ENCODE data around the gene CRYAB. TPM values are rescaled to one million over a fixed set of nuclear protein-coding genes. Genes with fewer than 3 reads are reported as not detected.
"Not testable (repeated sequence)": the region's sequence is repeated elsewhere in the genome, so short reads cannot be mapped to it uniquely, and the experiment has no call there.

The CRYAB gene
- total RNA-seq, 1 experiment from 2014 or later, result not detected

DNA sequence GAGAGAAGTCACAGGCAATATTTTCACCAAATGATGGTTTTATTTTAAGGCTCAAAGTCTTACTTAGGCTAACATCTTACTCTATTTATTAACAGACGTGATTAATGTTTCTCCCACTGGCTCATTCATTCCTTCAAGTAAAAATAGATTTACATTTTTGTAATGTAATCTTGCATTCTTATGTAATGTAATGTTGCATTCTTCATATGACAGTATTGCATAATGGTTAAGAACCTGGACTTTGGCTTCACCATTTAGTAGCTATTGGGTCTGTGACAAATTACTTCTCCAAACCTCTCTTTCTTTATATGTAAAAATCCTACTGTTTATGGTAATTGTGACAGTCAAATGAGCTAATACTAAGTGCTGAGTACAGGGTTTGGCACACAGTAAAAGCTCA is 22.3 kb upstream of the CRYAB start:
- no peak overlapping the region for H2AFZ ChIP-seq (ENCODE audit: low read length)
- H3K4me3 ChIP-seq (ENCODE audit: low read length), result no peak overlapping the region
- no peak overlapping the region for H3K9ac ChIP-seq (ENCODE audit: low read length)
- H3K27me3 ChIP-seq (ENCODE audit: low read length), result no peaks in the 10 kb centered on the region
- intact Hi-C loops (cut with micrococcal nuclease), result loop anchor here (5.0 kb wide), 1 partner anchor 88 kb away; no protein-coding TSS in a partner anchor
- ChIA-PET CTCF (no interaction called here), POLR2A (ENCODE audit: unreplicated experiment) (no interaction called here)
- DNase-seq (no peak), ATAC-seq (no peak)
- H3K79me2 ChIP-seq (ENCODE audit: low read length), result 0 out of 2 replicates have a peak, but pooled peaks cover 4% of the 10 kb centered on the region
- H4K20me1 ChIP-seq (ENCODE audit: low read length), result no peaks in the 10 kb centered on the region
- no peak overlapping the region for H3K4me2 ChIP-seq (ENCODE audit: low read length)
- H3K9me2 ChIP-seq (replicated peaks; ENCODE audit: low read length), result no peaks in the 10 kb centered on the region
- no peak overlapping the region for H3K27ac ChIP-seq (ENCODE audit: low read length)
- no peaks in the 10 kb centered on the region for H3K36me3 ChIP-seq (ENCODE audit: low read depth, low read length)
- H3K9me3 ChIP-seq (ENCODE audit: low read length), result no peaks in the 10 kb centered on the region
- no TSS peak for BruUV-seq (replicated peaks)
- TF ChIP-seq, protein P1, sequence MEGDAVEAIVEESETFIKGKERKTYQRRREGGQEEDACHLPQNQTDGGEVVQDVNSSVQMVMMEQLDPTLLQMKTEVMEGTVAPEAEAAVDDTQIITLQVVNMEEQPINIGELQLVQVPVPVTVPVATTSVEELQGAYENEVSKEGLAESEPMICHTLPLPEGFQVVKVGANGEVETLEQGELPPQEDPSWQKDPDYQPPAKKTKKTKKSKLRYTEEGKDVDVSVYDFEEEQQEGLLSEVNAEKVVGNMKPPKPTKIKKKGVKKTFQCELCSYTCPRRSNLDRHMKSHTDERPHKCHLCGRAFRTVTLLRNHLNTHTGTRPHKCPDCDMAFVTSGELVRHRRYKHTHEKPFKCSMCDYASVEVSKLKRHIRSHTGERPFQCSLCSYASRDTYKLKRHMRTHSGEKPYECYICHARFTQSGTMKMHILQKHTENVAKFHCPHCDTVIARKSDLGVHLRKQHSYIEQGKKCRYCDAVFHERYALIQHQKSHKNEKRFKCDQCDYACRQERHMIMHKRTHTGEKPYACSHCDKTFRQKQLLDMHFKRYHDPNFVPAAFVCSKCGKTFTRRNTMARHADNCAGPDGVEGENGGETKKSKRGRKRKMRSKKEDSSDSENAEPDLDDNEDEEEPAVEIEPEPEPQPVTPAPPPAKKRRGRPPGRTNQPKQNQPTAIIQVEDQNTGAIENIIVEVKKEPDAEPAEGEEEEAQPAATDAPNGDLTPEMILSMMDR (conservative IDR thresholded peaks at IDR 0.05; ENCODE audit: low read depth, low read length), result no peak
- TF ChIP-seq EZH2 (IDR thresholded peaks at IDR 0.05; ENCODE audit: low read length, unreplicated experiment), result no peak
- no peak for TF ChIP-seq EZH2phosphoT487 (IDR thresholded peaks at IDR 0.05; ENCODE audit: borderline replicate concordance, low read length)
- no peaks in the 10 kb centered on the region for H3F3A ChIP-seq (ENCODE audit: low read length, unreplicated experiment)
- H3K4me1 ChIP-seq (ENCODE audit: insufficient read depth, low read length), result peaks cover 23% of the 10 kb centered on the region

DNA sequence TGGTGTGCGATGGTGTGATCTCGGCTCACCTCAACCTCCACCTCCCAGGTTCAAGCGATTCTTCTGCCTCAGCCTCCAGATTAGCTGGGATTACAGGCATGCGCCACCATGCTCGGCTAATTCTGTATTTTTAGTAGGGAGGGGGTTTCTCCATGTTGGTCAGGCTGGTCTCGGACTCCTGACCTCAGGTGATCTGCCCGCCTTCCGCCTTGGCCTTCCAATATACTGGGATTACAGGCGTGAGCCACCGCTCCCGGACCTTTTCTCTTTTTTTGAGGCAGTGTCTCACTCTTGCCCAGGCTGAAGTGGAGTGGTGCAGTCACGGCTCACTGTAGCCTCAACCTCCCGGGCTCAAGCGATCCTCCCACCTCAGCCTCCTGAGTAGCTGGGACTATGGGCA is 21.6 kb upstream of the CRYAB start:
- POLR2A ChIA-PET (ENCODE audit: unreplicated experiment); H3K79me2 ChIP-seq (ENCODE audit: low read length); H3K27ac ChIP-seq (ENCODE audit: low read length); H3K4me2 ChIP-seq (ENCODE audit: low read length); H3K4me3 ChIP-seq (ENCODE audit: low read length); H3K36me3 ChIP-seq (ENCODE audit: low read depth, low read length); BruUV-seq (replicated peaks); H3F3A ChIP-seq (ENCODE audit: low read length, unreplicated experiment); DNase-seq; H3K9ac ChIP-seq (ENCODE audit: low read length); ATAC-seq; H3K9me2 ChIP-seq (replicated peaks; ENCODE audit: low read length); H2AFZ ChIP-seq (ENCODE audit: low read length); H3K27me3 ChIP-seq (ENCODE audit: low read length); H3K9me3 ChIP-seq (ENCODE audit: low read length); H4K20me1 ChIP-seq (ENCODE audit: low read length): not testable (repeated sequence)
- H3K4me1 ChIP-seq (ENCODE audit: insufficient read depth, low read length), result peaks cover 16% of the 10 kb centered on the region; the same call in 1 of the 2 replicates
- CTCF ChIA-PET, result interaction anchor here (0.5 kb wide), 1 partner anchor 48 kb away, joined by 4 read pairs; no protein-coding TSS in a partner anchor
- intact Hi-C loops (cut with micrococcal nuclease), result loop anchor here (5.0 kb wide), 1 partner anchor 89 kb away; no protein-coding TSS in a partner anchor

DNA sequence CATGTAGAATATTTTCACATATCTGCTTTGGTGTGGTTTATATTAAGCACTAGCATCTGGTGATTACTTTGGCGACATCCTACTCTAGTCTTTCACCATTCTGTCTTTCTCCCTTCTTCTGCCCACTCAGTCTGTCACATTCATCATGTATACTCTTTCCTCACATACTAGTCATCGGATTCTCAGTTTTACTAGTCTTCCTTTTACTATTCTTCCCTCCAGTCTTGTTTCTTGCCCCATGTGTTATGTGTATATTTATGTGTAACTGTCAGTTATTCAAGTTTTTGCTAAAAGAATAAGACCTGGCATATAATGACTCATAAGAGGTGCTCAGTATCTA is 21.0 kb upstream of the CRYAB start:
- TF ChIP-seq, protein P1 (conservative IDR thresholded peaks at IDR 0.05; ENCODE audit: low read depth, low read length), result no peak
- TF ChIP-seq EZH2phosphoT487 (IDR thresholded peaks at IDR 0.05; ENCODE audit: borderline replicate concordance, low read length), result no peak
- TF ChIP-seq EZH2 (IDR thresholded peaks at IDR 0.05; ENCODE audit: low read length, unreplicated experiment), result no peak
- H3K4me1 ChIP-seq (ENCODE audit: insufficient read depth, low read length), result peaks cover 11% of the 10 kb centered on the region; the same call in 1 of the 2 replicates
- H3K9ac ChIP-seq (ENCODE audit: low read length), result no peak overlapping the region
- H4K20me1 ChIP-seq (ENCODE audit: low read length), result no peaks in the 10 kb centered on the region
- no peak overlapping the region for H3K27ac ChIP-seq (ENCODE audit: low read length)
- DNase-seq (no peak), ATAC-seq (no peak)
- intact Hi-C loops (cut with micrococcal nuclease), result loop anchor here (5.0 kb wide), 1 partner anchor 90 kb away; no protein-coding TSS in a partner anchor
- no peaks in the 10 kb centered on the region for H3K9me2 ChIP-seq (replicated peaks; ENCODE audit: low read length)
- H3K27me3 ChIP-seq (ENCODE audit: low read length), result no peaks in the 10 kb centered on the region
- no peaks in the 10 kb centered on the region for H3K36me3 ChIP-seq (ENCODE audit: low read depth, low read length)
- CTCF ChIA-PET, result no interaction called here
- H3K79me2 ChIP-seq (ENCODE audit: low read length), result 0 out of 2 replicates have a peak, but pooled peaks cover 3% of the 10 kb centered on the region
- POLR2A ChIA-PET (ENCODE audit: unreplicated experiment), result interaction anchor here (0.6 kb wide), 1 partner anchor 97 kb away, joined by 5 read pairs; no protein-coding TSS in a partner anchor
- no TSS peak for BruUV-seq (replicated peaks)
- no peak overlapping the region for H3K4me2 ChIP-seq (ENCODE audit: low read length)
- H3K9me3 ChIP-seq (ENCODE audit: low read length), result no peaks in the 10 kb centered on the region
- no peak overlapping the region for H2AFZ ChIP-seq (ENCODE audit: low read length)
- H3F3A ChIP-seq (ENCODE audit: low read length, unreplicated experiment), result no peaks in the 10 kb centered on the region
- H3K4me3 ChIP-seq (ENCODE audit: low read length), result no peak overlapping the region

Data from PC-3 (cell line).